AG20443 (cell line): Measurements from ENCODE around the gene ERO1B.

Source experiments
- DNase-seq: peaks from one replicate; pipeline ENCODE4 v3.0.0; 2012; ENCODE audit warnings: low spot score, mixed read lengths

The ERO1B gene

GRCh38 chr1:236253918-236254637 is 27.7 kb downstream of the ERO1B start:
- no peak for DNase-seq

GRCh38 chr1:236253119-236253518 is 28.6 kb downstream of the ERO1B start:
- no peak for DNase-seq

- DNase-seq = no peak
Measured at GRCh38 chr1:236251587-236251986, 30.2 kb downstream of the ERO1B start.

- DNase-seq = no peak
Measured at GRCh38 chr1:236247286-236247685, 34.5 kb downstream of the ERO1B start.

GRCh38 chr1:236242568-236242967 is 39.2 kb downstream of the ERO1B start:
- no peak for DNase-seq

- no peak for DNase-seq
Measured at GRCh38 chr1:236240675-236241074, 41.1 kb downstream of the ERO1B start.

- DNase-seq = no peak
Measured at GRCh38 chr1:236239092-236239585, 42.6 kb downstream of the ERO1B start.

GRCh38 chr1:236235116-236235515 is 46.6 kb downstream of the ERO1B start:
- no peak for DNase-seq

- no peak for DNase-seq
Measured at GRCh38 chr1:236228411-236228810, 53.3 kb downstream of the ERO1B start.

GRCh38 chr1:236222632-236223031 is 59.1 kb downstream of the ERO1B start:
- DNase-seq = no peak

GRCh38 chr1:236220473-236220872 is 61.3 kb downstream of the ERO1B start:
- no peak for DNase-seq

- DNase-seq = no peak
Measured at GRCh38 chr1:236214761-236215160, 67.0 kb downstream of the ERO1B start.

GRCh38 chr1:236213534-236213933 is 68.2 kb downstream of the ERO1B start:
- no peak for DNase-seq

- DNase-seq = no peak
Measured at GRCh38 chr1:236211815-236212214, 69.9 kb downstream of the ERO1B start.

GRCh38 chr1:236209713-236210112 is 72.0 kb downstream of the ERO1B start:
- DNase-seq = no peak

GRCh38 chr1:236209185-236209584 is 72.6 kb downstream of the ERO1B start:
- DNase-seq = no peak

GRCh38 chr1:236207569-236207968 is 74.2 kb downstream of the ERO1B start:
- no peak for DNase-seq

- DNase-seq = no peak
Measured at GRCh38 chr1:236207121-236207520, 74.6 kb downstream of the ERO1B start.

- DNase-seq = no peak
Measured at GRCh38 chr1:236206548-236206947, 75.2 kb downstream of the ERO1B start.

GRCh38 chr1:236204656-236205055 is 77.1 kb downstream of the ERO1B start:
- DNase-seq = no peak

- DNase-seq = no peak
Measured at GRCh38 chr1:236204039-236204438, 77.7 kb downstream of the ERO1B start.

GRCh38 chr1:236201786-236202185 is 80.0 kb downstream of the ERO1B start:
- DNase-seq = no peak

- DNase-seq = no peak
Measured at GRCh38 chr1:236200925-236201324, 80.8 kb downstream of the ERO1B start.

GRCh38 chr1:236193184-236193583 is 88.6 kb downstream of the ERO1B start:
- no peak for DNase-seq
